Activated CD8-positive, alpha-beta memory T cell treated with anti-CD3 and anti-CD28 coated beads for 36 hours (primary cell): ENCODE measurements around the gene MAML3. TPM values are rescaled to one million over a fixed set of nuclear protein-coding genes. Genes with fewer than 3 reads are reported as not detected.

Experiments used
- CTCF ChIA-PET: fragments of 350-600 bp; sonication (Branson Sonifier 250); formaldehyde crosslinking; loops from one replicate; lab custom pipeline; 2021; ENCODE audit warnings: antibody characterized with exemption; lab: Charles Lee
- POLR2A ChIA-PET: fragments of 350-600 bp; sonication (Branson Sonifier 250); formaldehyde crosslinking; loops from one replicate; lab custom pipeline; 2021; ENCODE audit warnings: antibody characterized with exemption; lab: Charles Lee
- total RNA-seq, 2 experiments: library from RNA; stranded (reverse); gene quantifications; one replicate each; pipeline ENCODE4 v1.2.3, GENCODE V29; 2021

Gene MAML3
- total RNA-seq, 2 experiments from 2014 or later = 0.65 to 0.73 TPM

DNA sequence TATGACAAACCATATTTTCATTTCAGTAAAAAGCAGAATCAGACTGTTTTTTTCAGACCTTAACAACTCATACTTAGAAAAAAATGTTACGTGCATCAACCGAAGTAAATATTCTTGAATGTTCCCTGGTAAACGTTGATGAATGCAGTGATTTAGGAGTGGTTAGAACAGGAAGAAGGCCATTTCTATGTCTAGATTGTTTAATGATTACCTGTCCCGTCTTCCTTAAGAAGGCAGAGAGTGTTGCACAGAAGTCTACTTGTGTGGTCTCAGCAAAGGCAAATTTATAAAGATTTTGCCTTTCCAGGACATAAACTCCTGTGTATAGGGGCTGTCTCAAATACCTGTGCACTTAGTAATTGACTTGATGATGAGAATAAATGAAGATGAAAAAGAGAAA, 353.9 kb downstream of the MAML3 start:
- ChIA-PET POLR2A (no interaction called here), CTCF (no interaction called here)

- ChIA-PET POLR2A (no interaction called here), CTCF (no interaction called here)
Observed at GRCh38 chr4:139799615-139800014, 354.4 kb downstream of the MAML3 start.

GRCh38 chr4:139798456-139798855, 355.5 kb downstream of the MAML3 start:
- POLR2A ChIA-PET = no interaction called here
- CTCF ChIA-PET = no interaction called here

GRCh38 chr4:139797287-139797686, 356.7 kb downstream of the MAML3 start:
- ChIA-PET CTCF (no interaction called here), POLR2A (no interaction called here)

DNA sequence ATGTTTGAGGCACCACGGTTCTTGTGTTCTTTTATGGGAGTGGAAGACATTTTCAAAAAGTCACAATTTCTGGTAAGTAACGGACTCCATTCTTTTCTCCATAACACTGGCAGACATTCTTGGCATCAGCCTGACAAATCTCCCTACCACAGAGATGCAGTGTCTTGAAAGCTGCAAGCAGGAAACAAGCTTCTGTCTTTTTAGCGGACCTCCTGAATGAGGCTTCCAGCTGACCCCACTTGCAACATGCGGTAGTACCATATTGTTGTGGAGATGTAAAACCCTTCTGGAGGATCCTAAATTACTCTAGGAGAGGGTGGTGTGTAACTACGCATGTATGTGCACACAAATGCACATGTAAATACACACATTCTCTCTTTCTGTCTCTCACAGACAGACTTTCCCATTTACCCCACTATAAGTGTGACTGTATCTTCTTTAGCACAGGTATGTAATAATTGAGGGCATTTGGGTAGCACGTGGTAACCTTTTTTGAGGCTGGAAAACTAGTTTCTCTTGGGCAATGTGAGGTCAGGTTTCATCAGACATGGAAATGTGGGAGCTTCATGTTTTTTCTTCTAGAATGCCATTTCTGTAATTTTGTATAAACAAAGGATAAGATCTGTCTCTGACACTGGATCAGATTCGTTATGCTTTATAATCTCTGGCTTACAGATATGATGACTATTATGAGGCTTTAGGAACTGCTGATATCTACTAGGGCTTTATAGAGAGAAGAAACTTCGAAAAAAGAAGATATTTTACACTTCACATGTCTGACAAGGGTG, 358.3 kb downstream of the MAML3 start:
- CTCF ChIA-PET = no interaction called here
- POLR2A ChIA-PET = no interaction called here

DNA sequence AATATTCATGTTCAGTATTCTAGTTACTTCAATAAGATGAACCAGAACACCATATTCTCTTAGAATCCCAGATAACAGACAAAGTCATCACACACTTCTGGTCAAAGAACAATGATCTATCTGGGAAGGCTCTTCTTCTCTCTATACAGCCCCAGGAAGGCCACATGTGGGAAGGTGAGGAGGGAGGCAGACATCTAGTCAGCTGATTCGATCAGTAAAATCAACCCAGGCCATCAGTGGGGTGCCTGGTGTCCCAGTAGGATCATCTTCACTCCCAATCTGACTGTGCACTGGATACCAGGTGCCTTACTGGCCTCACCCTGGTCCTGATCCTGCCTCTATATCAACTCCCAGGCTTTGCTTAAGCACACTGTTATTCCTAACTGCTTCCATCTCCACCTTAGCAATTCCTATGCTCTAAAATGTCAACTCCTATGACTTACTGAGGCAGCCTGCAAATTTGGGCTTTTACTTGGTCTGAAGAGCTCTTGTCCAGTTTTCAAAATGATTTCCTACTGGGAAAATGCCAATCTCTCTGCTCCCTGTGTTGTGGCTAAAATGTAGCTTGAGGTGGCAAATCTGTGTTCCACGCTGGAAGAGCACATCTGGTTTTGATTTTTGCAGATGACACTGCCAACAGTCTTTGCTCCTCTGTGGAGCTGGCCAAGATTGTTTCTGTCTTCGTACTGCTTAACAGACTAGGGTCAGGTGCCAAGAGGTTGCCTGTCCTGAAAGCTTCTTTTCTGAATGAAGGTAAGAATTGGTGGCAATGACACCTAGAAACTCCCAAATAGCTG, 359.6 kb downstream of the MAML3 start:
- CTCF ChIA-PET = no interaction called here
- POLR2A ChIA-PET = no interaction called here

DNA sequence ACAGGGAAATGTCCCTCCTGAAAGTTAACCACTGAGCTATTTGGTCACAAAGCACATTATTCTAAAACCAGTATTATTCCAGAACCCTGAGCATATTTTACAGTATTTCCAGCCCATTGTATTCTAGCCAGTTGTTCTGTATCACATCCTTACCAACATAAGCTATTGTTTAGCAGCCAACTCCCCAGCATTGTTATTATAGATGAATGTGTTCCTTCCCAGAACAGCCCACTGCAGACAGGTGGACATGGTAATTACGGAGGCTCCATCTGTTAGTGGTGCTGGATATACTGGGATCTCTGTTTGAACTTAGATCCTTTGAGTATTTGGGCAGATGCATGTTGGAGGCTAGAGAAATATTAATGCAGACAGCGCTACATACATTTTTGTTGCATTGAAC, 362.3 kb downstream of the MAML3 start:
- POLR2A ChIA-PET = no interaction called here
- CTCF ChIA-PET = no interaction called here

GRCh38 chr4:139790291-139790690, 363.7 kb downstream of the MAML3 start:
- ChIA-PET CTCF (no interaction called here), POLR2A (no interaction called here)

DNA sequence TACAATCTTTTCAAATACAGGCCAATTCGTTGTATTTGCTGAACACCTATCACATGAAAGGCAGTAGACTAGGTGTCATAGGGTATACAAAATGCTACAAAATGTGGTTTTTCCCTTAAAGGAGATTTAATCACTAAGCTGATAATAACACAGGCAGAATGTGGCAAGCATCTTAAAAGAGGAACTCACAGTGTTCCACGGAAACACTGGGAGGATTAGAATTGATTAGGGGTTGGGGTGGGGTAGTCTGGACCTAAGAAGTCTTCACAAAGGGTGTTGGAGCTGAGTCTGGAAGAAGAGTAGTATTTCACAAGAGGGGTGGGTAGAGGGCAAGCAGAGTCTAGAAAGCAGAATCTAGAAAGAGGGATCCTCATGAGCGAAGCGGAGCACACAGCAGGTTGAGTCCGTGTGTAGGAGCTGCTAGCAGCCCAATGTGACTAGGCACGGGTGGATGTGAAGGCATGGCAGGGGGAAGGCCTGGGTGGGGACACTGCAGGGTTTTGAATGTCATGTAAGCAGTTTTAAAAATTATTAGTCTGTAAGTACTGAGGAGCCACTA, 364.8 kb downstream of the MAML3 start:
- CTCF ChIA-PET = no interaction called here
- POLR2A ChIA-PET = no interaction called here

- ChIA-PET CTCF (no interaction called here), POLR2A (no interaction called here)
Observed at GRCh38 chr4:139786494-139787354, 367.3 kb downstream of the MAML3 start.

DNA sequence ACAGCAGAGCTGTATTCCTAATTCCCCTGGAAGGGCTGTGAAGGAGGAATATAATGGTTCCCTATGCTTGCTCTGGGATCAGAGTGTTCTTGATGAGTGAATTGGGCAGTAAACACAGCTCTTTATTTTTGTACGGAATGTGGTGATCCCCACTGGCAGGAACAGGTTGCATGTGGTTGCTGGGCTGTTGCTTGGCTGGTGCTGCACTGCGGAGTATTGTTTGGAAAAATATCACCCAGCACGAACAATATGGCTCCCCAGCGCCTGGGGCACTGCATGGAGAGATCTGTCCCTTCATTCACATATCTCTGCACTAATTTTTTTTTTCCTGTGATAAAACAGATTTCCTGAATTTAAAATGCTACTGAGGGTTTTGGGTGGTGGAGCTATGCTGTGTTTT, 368.6 kb downstream of the MAML3 start:
- ChIA-PET POLR2A (no interaction called here), CTCF (interaction anchor here (0.6 kb wide), 1 partner anchor 36 kb away, joined by 3 read pairs; no protein-coding TSS in a partner anchor)

DNA sequence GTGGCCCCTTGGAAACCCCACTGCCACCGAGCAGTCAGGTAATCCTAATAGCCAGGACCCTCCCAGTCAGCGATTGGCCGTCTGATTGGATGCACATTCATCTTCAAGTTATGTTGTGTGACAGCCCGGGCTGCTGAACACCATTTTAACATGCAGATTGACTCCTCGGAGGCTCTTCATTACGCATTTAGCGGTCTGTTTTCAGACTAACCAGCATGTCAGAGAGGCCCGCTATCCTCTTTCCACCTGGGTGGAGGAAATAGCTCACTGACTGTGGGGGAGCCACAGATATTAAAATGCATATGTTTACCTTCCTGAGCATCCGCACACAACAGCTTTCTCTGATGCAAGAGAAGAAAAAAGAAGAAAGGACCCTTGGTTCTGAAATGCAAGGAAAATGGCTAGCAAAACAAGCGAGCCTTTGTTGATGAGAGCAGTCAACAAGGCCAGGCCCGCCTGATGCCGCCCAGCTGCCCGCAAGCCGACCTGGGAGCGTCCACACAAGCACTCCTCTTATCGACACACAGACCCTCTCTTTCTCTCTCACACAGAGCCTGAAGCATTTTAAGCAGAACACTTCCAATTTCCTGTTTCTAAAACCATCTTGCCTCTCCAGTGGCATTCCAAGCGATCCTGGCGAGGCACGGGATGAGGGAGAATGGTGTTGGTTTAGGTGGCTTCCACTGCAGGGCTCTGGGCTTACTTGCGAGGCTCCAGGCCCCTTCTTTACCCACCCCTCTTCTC, 370.1 kb downstream of the MAML3 start:
- ChIA-PET POLR2A (no interaction called here), CTCF (interaction anchor here (0.6 kb wide), 1 partner anchor 24 kb away, joined by 5 read pairs; no protein-coding TSS in a partner anchor)

DNA sequence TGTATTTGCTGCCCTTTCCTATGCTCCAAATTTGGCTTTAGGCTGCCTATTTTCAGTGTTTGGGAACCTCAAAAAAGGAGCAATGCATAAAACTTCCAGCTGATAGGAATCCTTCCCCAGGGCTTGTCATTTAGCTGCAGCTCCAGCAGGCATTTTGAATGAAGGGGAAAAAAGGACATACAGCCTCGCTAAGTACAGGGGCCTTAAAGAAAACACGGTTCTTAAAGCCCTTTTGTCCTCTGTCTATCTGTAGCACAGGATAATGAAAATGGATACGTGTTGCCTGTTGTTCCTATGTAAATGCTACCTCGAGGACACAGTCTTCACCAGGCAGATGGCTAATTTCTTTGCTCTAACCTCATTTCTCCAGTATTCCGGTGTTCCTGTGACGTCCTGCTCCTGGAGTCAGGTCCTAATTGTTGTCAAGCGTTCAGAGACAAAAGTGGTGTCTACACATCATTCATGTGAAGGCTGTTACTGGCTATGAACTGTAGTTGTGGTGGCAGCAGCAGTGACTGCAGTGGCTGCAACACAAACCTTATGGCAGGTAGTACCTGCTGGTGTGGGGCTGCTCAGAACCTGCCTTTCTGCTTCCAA, 371.0 kb downstream of the MAML3 start:
- CTCF ChIA-PET = no interaction called here

DNA sequence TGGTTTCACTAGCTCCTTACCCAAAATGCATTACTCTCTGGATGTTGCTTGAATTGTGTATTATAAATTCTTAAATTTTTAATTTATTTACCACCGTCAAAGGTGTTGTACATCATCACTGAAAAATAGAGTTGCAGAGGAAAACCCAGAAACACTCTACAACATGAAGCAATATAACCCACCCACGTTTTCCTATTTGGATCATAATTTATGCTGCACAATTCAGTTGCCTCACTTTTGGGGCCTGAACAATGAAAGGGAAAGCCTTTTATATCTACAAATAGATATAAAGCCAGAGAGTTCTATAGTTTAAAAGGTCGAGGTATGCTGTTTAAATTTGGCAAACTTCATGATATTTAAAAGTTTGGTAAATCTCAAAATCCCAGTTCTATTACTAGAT, 372.9 kb downstream of the MAML3 start:
- POLR2A ChIA-PET = no interaction called here
- CTCF ChIA-PET = no interaction called here

More for the DNA sequence above, 371.0 kb downstream of the MAML3 start:
- POLR2A ChIA-PET = no interaction called here

DNA sequence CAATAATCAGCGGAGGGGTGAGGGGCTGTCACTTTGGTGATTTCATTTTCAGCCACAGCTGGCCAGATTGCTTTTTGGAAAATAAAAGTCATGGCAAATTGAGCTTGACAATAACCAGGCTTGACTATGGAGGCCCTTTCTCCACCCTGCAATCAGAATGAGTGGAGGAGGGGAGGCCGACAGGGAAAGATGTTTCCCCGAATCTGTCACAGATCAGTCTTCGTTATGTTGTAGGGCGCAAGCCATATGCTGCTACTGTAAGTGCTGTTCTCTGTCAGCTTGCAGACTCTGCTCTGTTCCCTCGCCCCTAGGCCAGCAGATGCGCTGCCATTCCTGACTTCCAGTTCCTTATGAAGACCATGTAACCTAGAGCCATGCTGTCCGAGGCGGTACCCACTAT, 374.3 kb downstream of the MAML3 start:
- CTCF ChIA-PET = interaction anchor here (0.6 kb wide), 1 partner anchor 552 kb away, joined by 5 read pairs; no protein-coding TSS in a partner anchor
- POLR2A ChIA-PET = no interaction called here

DNA sequence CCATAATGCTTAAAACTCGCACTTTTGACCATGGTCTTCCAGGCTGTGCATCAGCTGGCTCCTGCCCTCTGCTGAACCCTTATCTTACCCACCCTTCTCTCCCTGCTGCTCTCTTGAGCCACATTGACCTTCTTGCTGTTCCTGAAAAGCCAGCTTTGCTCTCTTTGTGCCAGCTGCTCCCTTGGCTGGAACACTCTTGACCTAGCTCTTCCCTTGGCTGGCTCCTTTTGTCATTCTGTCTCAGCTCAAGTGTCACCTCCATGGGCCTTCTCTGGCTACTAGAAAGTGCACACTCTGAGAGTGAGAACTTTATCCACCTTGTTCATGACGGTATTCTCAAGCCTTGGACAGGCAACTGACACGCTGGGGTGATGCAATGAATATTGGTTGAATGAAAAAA, 376.2 kb downstream of the MAML3 start:
- ChIA-PET CTCF (no interaction called here), POLR2A (no interaction called here)

DNA sequence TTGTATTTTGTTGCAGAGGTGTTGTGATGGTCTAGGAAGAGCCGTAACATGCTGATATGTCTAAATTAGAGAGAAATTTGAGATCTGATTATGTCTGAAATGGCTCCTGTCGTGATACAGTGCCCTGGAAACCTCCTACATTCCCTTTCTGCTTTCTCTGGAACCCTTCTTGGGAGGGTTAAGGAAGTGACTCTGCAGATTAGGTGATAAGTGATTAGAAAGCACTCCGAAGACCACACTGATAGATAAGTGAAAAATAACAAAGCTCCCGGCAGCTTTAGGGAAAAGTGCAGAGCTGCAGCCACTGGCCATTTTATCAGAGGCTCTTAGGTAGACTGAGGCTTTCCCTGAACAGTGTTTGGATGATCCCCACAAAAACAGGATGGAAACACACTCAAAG, 377.7 kb downstream of the MAML3 start:
- CTCF ChIA-PET = no interaction called here

GRCh38 chr4:139774759-139775487, 379.1 kb downstream of the MAML3 start:
- ChIA-PET POLR2A (no interaction called here), CTCF (no interaction called here)

More for the DNA sequence above, 377.7 kb downstream of the MAML3 start:
- POLR2A ChIA-PET = no interaction called here
